Inferior parietal cortex (tissue), 1 donor: ENCODE measurements around the gene CCDC107.
"Not testable (repeated sequence)": the region's sequence is repeated elsewhere in the genome, so short reads cannot be mapped to it uniquely, and the experiment has no call there.

ENCODE experiments used
- DNase-seq: peaks from one replicate; pipeline ENCODE4 v3.0.0-alpha.2; 2016; ENCODE audit errors: extremely low spot score

Gene CCDC107, protein sequence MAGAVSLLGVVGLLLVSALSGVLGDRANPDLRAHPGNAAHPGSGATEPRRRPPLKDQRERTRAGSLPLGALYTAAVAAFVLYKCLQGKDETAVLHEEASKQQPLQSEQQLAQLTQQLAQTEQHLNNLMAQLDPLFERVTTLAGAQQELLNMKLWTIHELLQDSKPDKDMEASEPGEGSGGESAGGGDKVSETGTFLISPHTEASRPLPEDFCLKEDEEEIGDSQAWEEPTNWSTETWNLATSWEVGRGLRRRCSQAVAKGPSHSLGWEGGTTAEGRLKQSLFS

GRCh38 chr9:35658137-35658967 lies at the start of gene CCDC107:
Gene CCDC107, plus strand, starts transcription at chr9:35658292. Its CDS starts 88 bp downstream, at chr9:35658380.
- DNase-seq = peak; percentile 90

DNA sequence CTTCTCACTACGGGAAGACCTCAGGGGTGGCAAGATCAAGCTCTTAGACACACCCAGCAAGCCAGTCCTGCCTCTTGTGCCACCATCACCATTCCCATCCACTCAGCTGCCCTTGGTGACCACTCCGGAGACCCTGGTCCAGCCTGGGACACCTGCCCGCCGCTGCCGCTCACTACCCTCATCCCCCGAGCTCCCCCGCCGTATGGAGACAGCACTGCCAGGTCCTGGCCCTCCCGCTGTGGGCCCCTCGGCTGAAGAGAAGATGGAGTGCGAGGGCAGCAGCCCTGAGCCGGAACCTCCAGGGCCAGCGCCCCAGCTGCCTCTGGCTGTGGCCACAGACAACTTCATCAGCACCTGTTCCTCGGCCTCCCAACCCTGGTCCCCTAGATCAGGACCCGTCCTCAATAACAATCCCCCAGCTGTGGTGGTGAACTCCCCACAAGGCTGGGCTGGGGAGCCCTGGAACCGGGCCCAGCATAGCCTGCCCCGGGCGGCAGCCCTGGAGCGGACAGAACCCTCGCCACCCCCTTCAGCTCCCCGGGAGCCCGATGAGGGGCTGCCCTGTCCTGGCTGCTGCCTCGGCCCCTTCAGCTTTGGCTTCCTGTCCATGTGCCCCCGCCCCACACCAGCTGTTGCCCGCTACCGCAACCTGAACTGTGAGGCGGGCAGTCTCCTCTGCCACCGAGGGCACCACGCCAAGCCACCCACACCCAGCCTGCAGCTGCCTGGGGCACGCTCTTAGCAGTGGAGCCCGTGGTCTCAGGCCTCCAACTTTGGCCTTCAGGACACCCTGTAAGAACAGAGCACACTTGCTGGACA lies 48.9 kb upstream of the CCDC107 start:
- no peak for DNase-seq

DNA sequence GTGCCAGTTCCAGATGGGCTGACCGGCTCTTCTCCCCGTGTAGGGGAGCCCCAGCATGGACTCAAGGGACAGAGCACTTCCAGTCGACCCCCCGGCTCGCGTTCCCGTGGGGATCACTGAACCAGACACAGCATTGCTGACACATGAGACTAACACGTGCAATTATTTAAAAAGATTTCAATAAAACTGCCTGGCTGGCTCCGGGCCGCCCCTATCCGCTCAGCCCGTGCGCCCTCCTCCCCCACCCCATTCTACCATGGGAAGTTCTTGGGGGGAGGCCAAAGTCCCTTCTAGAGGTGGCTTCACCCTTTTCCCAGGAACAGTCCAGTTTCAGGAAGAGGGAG lies 48.3 kb upstream of the CCDC107 start:
- DNase-seq = no peak

- peak; percentile 48 for DNase-seq
Measured at GRCh38 chr9:35611230-35611797, 46.8 kb upstream of the CCDC107 start.

GRCh38 chr9:35612066-35612465 lies 46.0 kb upstream of the CCDC107 start:
- not testable (repeated sequence) for DNase-seq

- no peak for DNase-seq
Measured at GRCh38 chr9:35612843-35613242, 45.2 kb upstream of the CCDC107 start.

DNA sequence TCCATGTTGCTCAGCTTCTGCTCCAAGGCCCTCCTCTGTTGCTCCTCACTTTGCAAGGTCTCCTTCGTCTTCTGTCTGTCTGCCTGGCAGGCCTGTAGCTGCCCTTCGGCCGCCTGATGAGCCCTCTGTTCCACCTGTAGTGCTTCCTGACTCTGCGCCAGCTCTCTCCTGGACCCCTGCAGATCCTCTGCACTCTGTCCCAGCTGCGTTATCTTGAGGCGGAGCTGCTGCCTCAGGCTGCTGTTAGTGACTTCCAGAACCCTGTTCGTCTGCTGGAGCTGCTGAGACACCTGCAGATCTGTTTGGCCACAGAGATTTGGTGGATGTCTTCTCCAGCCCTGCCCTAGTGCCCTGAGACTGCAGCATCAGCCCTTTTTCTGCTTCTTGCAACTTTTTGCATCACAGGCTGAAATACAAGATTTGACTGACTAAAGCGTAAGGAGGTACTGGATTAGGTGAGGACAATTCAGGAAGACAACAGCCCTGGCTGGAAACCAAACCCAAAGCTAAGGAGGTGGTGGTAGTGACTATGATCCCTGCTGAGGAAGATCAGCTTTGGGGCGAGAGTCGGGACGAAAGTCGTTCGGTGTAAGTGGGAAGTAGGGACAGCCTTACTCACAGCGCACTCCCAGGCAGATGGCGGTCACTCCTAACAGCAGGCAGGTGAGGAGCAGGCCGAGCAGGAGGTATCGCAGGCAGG lies 42.0 kb upstream of the CCDC107 start:
- DNase-seq = no peak

DNA sequence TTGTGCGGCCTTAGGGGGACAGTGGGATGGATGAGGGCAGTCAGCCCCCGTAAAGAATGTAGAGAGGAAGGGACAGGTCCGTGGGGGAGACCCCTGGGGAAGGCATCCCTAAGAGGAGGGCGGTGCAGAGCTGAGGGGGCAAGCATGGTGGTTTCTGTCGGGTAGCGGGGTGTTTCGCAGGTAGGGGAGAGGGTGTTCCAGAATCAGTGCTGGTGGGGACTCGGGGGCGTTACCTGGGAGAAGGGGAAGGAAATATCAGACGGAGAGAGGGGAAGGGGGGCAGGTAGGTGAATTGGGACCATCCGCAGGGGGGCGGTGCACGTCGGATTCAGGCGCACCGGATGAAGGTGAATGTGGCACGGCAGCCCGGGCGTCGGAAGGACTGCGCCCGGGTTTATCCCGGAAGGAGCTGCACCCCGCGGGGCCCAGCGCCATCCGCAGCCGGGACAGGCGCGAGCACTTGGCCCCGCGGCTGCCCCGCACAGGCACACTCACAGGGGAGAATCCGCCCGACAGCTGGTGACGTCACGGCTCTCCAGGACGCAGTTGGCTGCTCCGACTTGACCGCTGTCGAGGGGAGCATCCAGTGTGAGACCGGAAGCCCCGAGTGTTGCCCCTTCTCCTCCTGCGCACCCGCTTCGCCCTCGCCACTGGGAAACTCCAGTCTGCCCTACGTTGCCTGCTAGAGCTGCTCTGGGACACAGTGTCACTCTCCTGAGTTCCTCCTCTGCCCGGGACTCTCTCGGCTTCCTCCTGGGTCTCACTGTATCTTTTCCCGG lies 41.2 kb upstream of the CCDC107 start:
- DNase-seq = no peak

- DNase-seq = no peak
Measured at GRCh38 chr9:35617548-35617947, 40.5 kb upstream of the CCDC107 start.

DNA sequence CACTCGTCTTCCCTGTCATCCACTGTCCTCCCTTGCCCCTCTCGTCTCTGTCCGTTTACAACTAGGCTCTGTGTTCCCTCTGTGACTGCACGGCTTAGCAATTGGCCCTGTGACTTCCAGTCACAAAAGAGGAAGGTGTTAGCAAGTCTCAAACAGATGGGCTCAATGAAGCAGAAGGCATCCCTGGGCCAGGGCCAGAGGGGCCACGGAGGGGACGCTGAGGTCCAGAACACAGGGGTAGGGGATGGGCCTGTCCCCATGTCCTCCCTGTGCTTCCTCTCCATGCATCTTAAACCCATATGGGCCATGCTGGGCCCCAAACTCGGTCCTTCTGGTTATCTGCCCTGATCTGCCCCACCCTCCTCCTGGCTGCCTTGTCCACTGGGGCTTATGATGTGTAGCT lies 39.8 kb upstream of the CCDC107 start, which contains the start of gene CD72:
Gene CD72 (minus strand): TSS at position 89 of the 403 bp plus-strand sequence. CDS start 110 bp downstream, outside the sequence.
- no peak for DNase-seq

GRCh38 chr9:35618854-35619799 lies 39.0 kb upstream of the CCDC107 start:
- DNase-seq = no peak

GRCh38 chr9:35619800-35620158 lies 38.3 kb upstream of the CCDC107 start:
- no peak for DNase-seq

DNA sequence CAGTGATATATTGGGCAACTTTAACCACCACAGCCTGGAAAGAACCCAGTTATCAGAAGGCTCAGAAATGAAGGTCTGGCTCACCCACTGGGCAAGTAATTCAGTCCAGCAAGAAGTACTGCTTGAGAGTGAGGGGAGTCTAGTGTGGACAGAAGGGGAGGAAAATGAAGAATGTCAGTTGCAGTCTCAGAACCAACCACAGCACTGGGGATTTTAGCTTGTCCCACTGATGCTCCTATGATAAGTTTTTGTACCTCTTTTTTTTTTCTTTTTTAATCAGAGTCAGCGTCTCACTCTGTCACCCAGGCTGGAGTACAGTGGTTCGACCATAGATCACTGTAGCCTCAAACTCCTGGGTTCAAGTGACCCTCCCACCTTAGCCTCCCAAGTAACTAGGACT lies 30.5 kb upstream of the CCDC107 start:
- DNase-seq = no peak

DNA sequence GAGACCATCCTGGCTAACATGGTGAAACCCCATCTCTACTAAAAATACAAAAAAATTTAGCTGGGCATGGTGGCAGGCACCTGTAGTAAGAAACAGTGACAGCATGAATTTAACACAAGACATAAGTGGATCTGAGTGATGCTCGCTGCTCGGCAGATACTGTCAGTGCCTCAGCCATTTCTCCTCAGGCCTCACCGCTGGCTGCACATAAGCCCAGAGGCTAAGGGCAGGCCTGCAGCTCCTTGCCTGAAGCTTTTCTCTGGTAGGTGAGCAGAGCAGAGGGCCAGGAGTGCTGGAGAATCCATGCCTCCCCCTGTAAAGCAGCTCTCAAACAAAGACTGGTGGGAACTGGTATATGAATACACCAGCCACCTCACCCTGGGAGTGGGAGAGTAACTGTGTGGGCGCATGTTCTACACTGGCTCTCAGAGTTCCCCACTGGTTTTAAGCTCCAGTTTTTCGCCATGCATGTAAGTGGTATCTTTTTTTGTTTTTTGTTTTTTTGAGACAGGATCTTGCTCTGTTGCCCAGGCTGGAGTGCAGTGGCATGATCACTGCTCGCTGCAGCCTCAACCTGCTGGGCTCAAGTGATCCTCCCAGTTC lies 29.6 kb upstream of the CCDC107 start:
- DNase-seq = no peak

DNA sequence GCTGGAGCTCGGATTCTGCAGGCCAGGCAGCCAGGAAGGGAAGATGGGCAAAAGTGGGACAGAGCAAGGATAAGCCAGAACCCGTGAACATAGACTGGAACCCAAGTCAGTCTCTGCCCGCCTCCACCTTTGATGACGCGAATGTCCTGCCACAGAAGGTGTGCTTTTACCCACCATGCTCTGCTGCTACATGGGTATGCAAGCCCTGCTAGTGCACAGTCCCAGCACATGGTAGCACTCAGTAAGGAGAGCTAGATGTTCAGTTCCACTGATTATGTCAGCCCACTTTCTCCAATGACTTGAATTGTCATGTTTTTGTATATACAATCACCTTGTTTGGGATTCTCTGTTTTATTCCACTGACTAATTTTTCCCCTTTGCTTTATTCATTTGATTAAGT lies 28.5 kb upstream of the CCDC107 start:
- DNase-seq = no peak

- no peak for DNase-seq
Measured at GRCh38 chr9:35635730-35636129, 22.4 kb upstream of the CCDC107 start.

DNA sequence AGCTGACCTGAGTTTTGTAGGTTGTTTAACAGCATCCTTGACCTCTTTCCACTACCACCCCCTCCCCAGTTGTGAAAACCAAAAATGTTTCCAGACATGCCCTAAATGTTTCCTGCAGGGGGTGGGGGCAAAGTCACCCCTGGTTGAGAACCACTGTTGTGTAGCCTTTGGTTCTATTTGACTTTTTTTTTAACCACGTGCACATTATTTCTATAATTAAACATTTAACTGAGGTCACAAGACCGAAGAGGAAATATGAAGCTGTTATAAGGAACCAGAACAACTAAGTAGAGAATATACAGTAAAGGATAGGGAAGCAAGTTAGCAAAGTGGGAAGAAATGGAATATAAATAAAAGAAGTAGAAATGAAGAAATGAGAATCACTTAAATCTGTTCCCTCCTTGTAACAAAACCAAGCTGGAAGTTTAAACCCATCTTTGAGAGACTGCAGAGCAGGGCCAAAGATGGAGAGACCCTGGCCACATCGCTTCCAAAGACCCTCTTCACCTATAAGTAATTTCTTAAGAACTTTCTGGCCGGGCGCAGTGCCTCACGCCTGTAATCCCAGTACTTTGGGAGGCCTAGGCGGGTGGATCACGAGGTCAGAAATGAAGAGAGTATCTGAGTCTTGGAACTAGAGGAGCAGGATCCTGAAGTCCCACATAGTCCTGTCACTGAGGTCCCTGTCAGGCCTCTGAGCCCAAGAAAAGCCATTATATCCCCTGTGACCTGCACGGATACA lies 21.8 kb upstream of the CCDC107 start:
- no peak for DNase-seq

GRCh38 chr9:35636877-35637246 lies 21.2 kb upstream of the CCDC107 start:
- not testable (repeated sequence) for DNase-seq
